ENCODE results near the gene OBSCN.

- TF ChIP-seq CTCF (IDR thresholded peaks at IDR 0.05) (no peak), POLR2AphosphoS5 (IDR thresholded peaks at IDR 0.05; ENCODE audit: low read depth, low read length) (no peak), REST (IDR thresholded peaks at IDR 0.05; ENCODE audit: insufficient read depth in 1 of 2, low read depth in 2 of 2, low read length in 1 of 2) (no peak), SIN3A (IDR thresholded peaks at IDR 0.05; ENCODE audit: borderline replicate concordance, insufficient read depth, low read depth, low read length) (no peak)
These were observed 32.4 kb upstream of the OBSCN start for GRCh38 chr1:228175316-228176023.
